H9 (cell line): Measurements from ENCODE around the gene CCS. TPM values are rescaled to one million over a fixed set of nuclear protein-coding genes. Genes with fewer than 3 reads are reported as not detected.
"Not testable (repeated sequence)": the region's sequence is repeated elsewhere in the genome, so short reads cannot be mapped to it uniquely, and the experiment has no call there.

Source experiments
- DNase-seq: peaks from one replicate; pipeline ENCODE4 v3.0.0-alpha.2; 2017
- H2AFZ ChIP-seq: one replicate; pipeline ENCODE4 v1.6.1; 2013; ENCODE audit warnings: mild to moderate bottlenecking, low read length, control low read depth, moderate library complexity
- H2AK5ac ChIP-seq: 2 replicates; pipeline ENCODE4 v1.6.1; 2013; ENCODE audit warnings: low read length, control low read depth, mixed read lengths; ENCODE audit not compliant: insufficient read length
- H2BK120ac ChIP-seq: one replicate; pipeline ENCODE4 v1.6.1; 2013; ENCODE audit warnings: low read depth, mild to moderate bottlenecking, low read length, control low read depth, inconsistent platforms; ENCODE audit not compliant: poor library complexity, severe bottlenecking
- H2BK12ac ChIP-seq: 2 replicates; pipeline ENCODE4 v1.6.1; 2013; ENCODE audit warnings: low read length, control low read depth, mixed read lengths, low read depth; ENCODE audit not compliant: insufficient read length
- H2BK15ac ChIP-seq: 2 replicates; pipeline ENCODE4 v1.6.1; 2013; ENCODE audit warnings: low read depth, low read length, control low read depth
- H2BK20ac ChIP-seq: one replicate; pipeline ENCODE4 v1.6.1; 2013; ENCODE audit warnings: low read depth, mild to moderate bottlenecking, low read length, control low read depth, inconsistent platforms; ENCODE audit not compliant: poor library complexity, severe bottlenecking
- H2BK5ac ChIP-seq: 2 replicates; pipeline ENCODE4 v1.6.1; 2013; ENCODE audit warnings: low read length, control low read depth, mixed read lengths; ENCODE audit not compliant: insufficient read length
- H3K14ac ChIP-seq: 2 replicates; pipeline ENCODE4 v1.6.1; 2013; ENCODE audit warnings: low read length, control low read depth; ENCODE audit not compliant: insufficient read depth
- H3K18ac ChIP-seq: 2 replicates; pipeline ENCODE4 v1.6.1; 2013; ENCODE audit warnings: low read depth, mild to moderate bottlenecking, mixed read lengths, low read length, control low read depth; ENCODE audit not compliant: insufficient read length
- H3K23ac ChIP-seq: 2 replicates; pipeline ENCODE4 v1.6.1; 2013; ENCODE audit warnings: low read length, control low read depth, mixed read lengths, low read depth; ENCODE audit not compliant: insufficient read length
- H3K23me2 ChIP-seq: 2 replicates; pipeline ENCODE4 v1.6.1; 2013; ENCODE audit warnings: low read depth, mild to moderate bottlenecking, mixed read lengths, low read length, control low read depth; ENCODE audit not compliant: insufficient read length, poor library complexity, severe bottlenecking
- H3K27ac ChIP-seq: 2 replicates; pipeline ENCODE4 v1.5.1; 2013; ENCODE audit warnings: low read length, control low read depth, mixed read lengths, low read depth; ENCODE audit not compliant: insufficient read length
- H3K27me3 ChIP-seq: 2 replicates; pipeline ENCODE4 v1.6.1; 2013; ENCODE audit warnings: low read length, control low read depth, inconsistent platforms; ENCODE audit not compliant: insufficient read depth
- H3K4ac ChIP-seq: 2 replicates; pipeline ENCODE4 v1.6.1; 2013; ENCODE audit warnings: low read depth, mild to moderate bottlenecking, control low read depth, inconsistent platforms, low read length, moderate library complexity
- H3K4me1 ChIP-seq: 2 replicates; pipeline ENCODE4 v1.6.1; 2013; ENCODE audit warnings: low read length, control low read depth, inconsistent platforms; ENCODE audit not compliant: insufficient read depth
- H3K4me2 ChIP-seq: 2 replicates; pipeline ENCODE4 v1.6.1; 2013; ENCODE audit warnings: low read length, control low read depth, mixed read lengths; ENCODE audit not compliant: insufficient read length, insufficient read depth
- H3K56ac ChIP-seq: 2 replicates; pipeline ENCODE4 v1.6.1; 2013; ENCODE audit warnings: low read depth, mild to moderate bottlenecking, mixed read lengths, low read length, control low read depth; ENCODE audit not compliant: insufficient read length
- H3K79me1 ChIP-seq: 2 replicates; pipeline ENCODE4 v1.6.1; 2013; ENCODE audit warnings: low read depth, mild to moderate bottlenecking, moderate library complexity, low read length, control low read depth, inconsistent platforms; ENCODE audit not compliant: insufficient read depth, poor library complexity, severe bottlenecking
- H3K79me2 ChIP-seq: 2 replicates; pipeline ENCODE4 v1.6.1; 2013; ENCODE audit warnings: low read length, control low read depth, inconsistent platforms; ENCODE audit not compliant: insufficient read depth
- H3K9ac ChIP-seq: 2 replicates; pipeline ENCODE4 v1.6.1; 2013; ENCODE audit warnings: low read length, control low read depth, mixed read lengths; ENCODE audit not compliant: insufficient read length; ENCODE audit errors: extremely low read depth
- H3K9me3 ChIP-seq: one replicate; pipeline ENCODE4 v1.6.1; 2013; ENCODE audit warnings: low read depth, low read length, inconsistent platforms; ENCODE audit not compliant: control insufficient read depth
- H3T11ph ChIP-seq: one replicate; pipeline ENCODE4 v1.6.1; 2013; ENCODE audit warnings: mild to moderate bottlenecking, low read length, control low read depth, inconsistent platforms
- H4K20me1 ChIP-seq: one replicate; pipeline ENCODE4 v1.6.1; 2013; ENCODE audit not compliant: control insufficient read depth, insufficient read length, insufficient read depth
- H4K5ac ChIP-seq: 2 replicates; pipeline ENCODE4 v1.6.1; 2013; ENCODE audit warnings: low read depth, mild to moderate bottlenecking, mixed read lengths, low read length, control low read depth; ENCODE audit not compliant: insufficient read length
- H4K8ac ChIP-seq: replicated peaks from 2 replicates; pipeline ENCODE4 v1.6.1; 2013; ENCODE audit warnings: low read length, control low read depth, mixed read lengths, low read depth; ENCODE audit not compliant: insufficient read length
- H4K91ac ChIP-seq: 2 replicates; pipeline ENCODE4 v1.6.1; 2013; ENCODE audit warnings: low read depth, mild to moderate bottlenecking, moderate library complexity, mixed read lengths, low read length, control low read depth; ENCODE audit not compliant: insufficient read length
- H3K27ac Mint-ChIP-seq, 3 experiments: 2 replicates in 2 of 3; 3 replicates in 1 of 3; pipeline ENCODE4 v1.8.0; 2020 to 2021; ENCODE audit warnings: mixed read lengths in 3 of 3, mild to moderate bottlenecking in 1 of 3, moderate library complexity in 1 of 3
- H3K27me3 Mint-ChIP-seq: 2 replicates; pipeline ENCODE4 v1.8.0; 2021; ENCODE audit warnings: low read depth, mild to moderate bottlenecking, moderate library complexity, mixed read lengths
- H3K36me3 Mint-ChIP-seq, 3 experiments: 2 replicates in 2 of 3; 3 replicates in 1 of 3; pipeline ENCODE4 v1.8.0; 2020 to 2021; ENCODE audit warnings: low read depth in 3 of 3, mixed read lengths in 3 of 3; ENCODE audit not compliant: insufficient read depth in 1 of 3
- H3K4me1 Mint-ChIP-seq, 2 experiments: 2 replicates each; pipeline ENCODE4 v1.8.0; 2020; ENCODE audit warnings: mixed read lengths in 2 of 2
- H3K4me3 Mint-ChIP-seq, 2 experiments: 2 replicates in 1 of 2; 3 replicates in 1 of 2; pipeline ENCODE4 v1.8.0; 2020 to 2021; ENCODE audit warnings: mild to moderate bottlenecking in 2 of 2, mixed read lengths in 2 of 2, moderate library complexity in 1 of 2
- H3K9me3 Mint-ChIP-seq, 2 experiments: 2 replicates in 1 of 2; 3 replicates in 1 of 2; pipeline ENCODE4 v1.8.0; 2020; ENCODE audit warnings: mild to moderate bottlenecking in 2 of 2, mixed read lengths in 2 of 2, moderate library complexity in 1 of 2
- WGBS: extraction: QIAGEN DNeasy Blood & Tissue Kit; methylation state at CpG from one replicate; pipeline ENCODE4 v1.1.7; 2013; ENCODE audit warnings: missing lambda C conversion rate, low lambda C conversion rate, mixed read lengths; ENCODE audit not compliant: insufficient read length; ENCODE audit errors: extremely low coverage; 5-methylcytosine and 5-hydroxymethylcytosine counted together
- total RNA-seq: library from RNA; stranded (reverse); gene quantifications from 2 replicates; pipeline ENCODE4 v1.2.1, GENCODE V29; 2021
- TF ChIP-seq, protein P1 (sequence below): fragments of 200-600 bp; sonication (generic); conservative IDR thresholded peaks from 3 replicates; pipeline ENCODE4 v1.8.0; 2021; ENCODE audit warnings: antibody characterized with exemption, mild to moderate bottlenecking

Gene CCS
- total RNA-seq, 1 experiment from 2014 or later: 61.1 TPM

DNA sequence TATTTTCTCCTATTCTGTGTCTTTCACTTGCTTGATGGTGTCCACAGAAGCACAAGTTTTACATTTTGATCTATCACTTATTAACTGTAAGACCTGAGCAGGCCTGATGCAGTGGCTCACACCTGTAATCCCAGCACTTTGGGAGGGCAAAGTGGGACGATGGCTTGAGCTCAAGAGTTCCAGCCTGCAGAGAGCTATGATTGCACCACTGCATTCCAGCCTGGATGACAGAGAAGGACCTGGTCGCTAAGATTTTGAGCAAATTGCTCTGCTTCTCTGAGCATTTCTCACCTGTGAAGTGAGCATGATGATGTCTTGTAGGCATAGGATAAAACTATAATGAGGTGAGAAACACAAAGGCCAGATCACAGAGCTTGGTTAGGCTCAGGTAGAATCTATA, 6.8 kb upstream of the CCS start:
- H2AK5ac ChIP-seq: no peak overlapping the region
- Mint-ChIP-seq H3K36me3 (peaks cover 4 to 27% (median 19%) of the 10 kb centered on the region in 3 experiments; a peak in 6 of 7 replicates), H3K4me1 (peaks cover 0 to 7% of the 10 kb centered on the region in 2 experiments; a peak in 2 of 4 replicates), H3K4me3 (no peak overlapping the region), H3K9me3 (peaks cover 46 to 48% of the 10 kb centered on the region in 2 experiments), H3K27me3 (peaks cover 15% of the 10 kb centered on the region), H3K27ac (peak overlapping the region in 1 of 3 experiments; percentile 70; a peak in 1 of 7 replicates)
- H3K23ac ChIP-seq: no peak overlapping the region
- H2BK5ac ChIP-seq: no peak overlapping the region
- no peak overlapping the region for H2BK120ac ChIP-seq
- H4K91ac ChIP-seq: no peak overlapping the region
- WGBS: no CpG with 5 or more reads among the region's 2 CpGs
- no peak for DNase-seq
- no peak overlapping the region for H3K27ac ChIP-seq
- H3K79me1 ChIP-seq: no peaks in the 10 kb centered on the region
- no peak overlapping the region for H3K4me2 ChIP-seq
- H2BK15ac ChIP-seq: no peak overlapping the region
- H3K9me3 ChIP-seq: no peaks in the 10 kb centered on the region
- no peaks in the 10 kb centered on the region for H4K20me1 ChIP-seq
- H3K4ac ChIP-seq: no peak overlapping the region
- H3K18ac ChIP-seq: no peak overlapping the region
- no peak overlapping the region for H3K9ac ChIP-seq
- H3K23me2 ChIP-seq: no peaks in the 10 kb centered on the region
- H4K5ac ChIP-seq: no peak overlapping the region
- H4K8ac ChIP-seq: no peak overlapping the region
- no peak overlapping the region for H2BK20ac ChIP-seq
- H3K79me2 ChIP-seq: no peaks in the 10 kb centered on the region
- no peak overlapping the region for H3T11ph ChIP-seq
- H3K14ac ChIP-seq: no peak overlapping the region
- no peak overlapping the region for H2AFZ ChIP-seq
- H2BK12ac ChIP-seq: no peak overlapping the region
- no peak overlapping the region for H3K56ac ChIP-seq
- TF ChIP-seq, protein P1, sequence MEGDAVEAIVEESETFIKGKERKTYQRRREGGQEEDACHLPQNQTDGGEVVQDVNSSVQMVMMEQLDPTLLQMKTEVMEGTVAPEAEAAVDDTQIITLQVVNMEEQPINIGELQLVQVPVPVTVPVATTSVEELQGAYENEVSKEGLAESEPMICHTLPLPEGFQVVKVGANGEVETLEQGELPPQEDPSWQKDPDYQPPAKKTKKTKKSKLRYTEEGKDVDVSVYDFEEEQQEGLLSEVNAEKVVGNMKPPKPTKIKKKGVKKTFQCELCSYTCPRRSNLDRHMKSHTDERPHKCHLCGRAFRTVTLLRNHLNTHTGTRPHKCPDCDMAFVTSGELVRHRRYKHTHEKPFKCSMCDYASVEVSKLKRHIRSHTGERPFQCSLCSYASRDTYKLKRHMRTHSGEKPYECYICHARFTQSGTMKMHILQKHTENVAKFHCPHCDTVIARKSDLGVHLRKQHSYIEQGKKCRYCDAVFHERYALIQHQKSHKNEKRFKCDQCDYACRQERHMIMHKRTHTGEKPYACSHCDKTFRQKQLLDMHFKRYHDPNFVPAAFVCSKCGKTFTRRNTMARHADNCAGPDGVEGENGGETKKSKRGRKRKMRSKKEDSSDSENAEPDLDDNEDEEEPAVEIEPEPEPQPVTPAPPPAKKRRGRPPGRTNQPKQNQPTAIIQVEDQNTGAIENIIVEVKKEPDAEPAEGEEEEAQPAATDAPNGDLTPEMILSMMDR: no peak
- no peaks in the 10 kb centered on the region; the same call in 1 of the 2 replicates for H3K4me1 ChIP-seq
- no peaks in the 10 kb centered on the region for H3K27me3 ChIP-seq

DNA sequence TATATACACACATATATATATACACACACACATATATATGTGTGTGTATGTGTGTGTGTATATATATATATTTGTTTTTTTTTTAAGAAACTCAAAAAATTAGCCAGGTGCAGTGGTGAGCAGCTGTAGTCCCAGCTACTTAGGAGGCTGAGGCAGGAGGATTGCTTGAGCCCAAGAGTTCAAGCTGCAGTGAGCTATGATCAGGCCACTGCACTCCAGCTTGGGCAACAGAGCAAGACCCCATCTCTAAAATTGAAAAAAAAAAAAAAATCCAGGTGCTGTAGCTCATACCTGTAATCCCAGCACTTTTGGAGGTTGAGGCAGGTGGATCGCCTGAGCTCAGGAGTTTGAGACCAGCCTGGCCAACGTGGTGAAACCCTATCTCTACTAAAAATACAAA, 3.7 kb upstream of the CCS start:
- not testable (repeated sequence) for H3K18ac ChIP-seq, H3K79me1 ChIP-seq, H3K79me2 ChIP-seq, H3T11ph ChIP-seq, H2BK120ac ChIP-seq, H3K4ac ChIP-seq, H2BK15ac ChIP-seq, H4K91ac ChIP-seq, H3K4me3 Mint-ChIP-seq, H2AFZ ChIP-seq, H3K23me2 ChIP-seq, H3K9me3 ChIP-seq, H4K5ac ChIP-seq, H3K27ac Mint-ChIP-seq, H3K23ac ChIP-seq, H2AK5ac ChIP-seq, H2BK5ac ChIP-seq, H3K56ac ChIP-seq, DNase-seq, H3K27ac ChIP-seq, H3K4me1 ChIP-seq, H3K9ac ChIP-seq, H4K8ac ChIP-seq, H3K14ac ChIP-seq, H2BK20ac ChIP-seq, H4K20me1 ChIP-seq, H2BK12ac ChIP-seq, H3K4me2 ChIP-seq, H3K27me3 ChIP-seq
- Mint-ChIP-seq H3K27me3 (peaks cover 30% of the 10 kb centered on the region), H3K9me3 (peaks cover 38 to 48% of the 10 kb centered on the region in 2 experiments), H3K4me1 (peaks cover 11 to 15% of the 10 kb centered on the region in 2 experiments), H3K36me3 (peaks cover 2 to 22% (median 16%) of the 10 kb centered on the region in 3 experiments; a peak in 4 of 7 replicates)
- WGBS: no CpG with 5 or more reads among the region's 2 CpGs
